GM19452 (cell line): ENCODE results near the gene CUEDC1.
A peak's percentile ranks its signal among the peaks of the same experiment; 100 is the strongest.
"Not testable (repeated sequence)": the region's sequence is repeated elsewhere in the genome, so short reads cannot be mapped to it uniquely, and the experiment has no call there.

Experiments used
- ATAC-seq: cut with Tn5 transposase; IDR thresholded peaks from one replicate; pipeline ENCODE4 v1.9.1; 2021; ENCODE audit not compliant: unreplicated experiment

The CUEDC1 gene

GRCh38 chr17:57962279-57963148, 7.3 kb upstream of the CUEDC1 start:
- no peak for ATAC-seq

DNA sequence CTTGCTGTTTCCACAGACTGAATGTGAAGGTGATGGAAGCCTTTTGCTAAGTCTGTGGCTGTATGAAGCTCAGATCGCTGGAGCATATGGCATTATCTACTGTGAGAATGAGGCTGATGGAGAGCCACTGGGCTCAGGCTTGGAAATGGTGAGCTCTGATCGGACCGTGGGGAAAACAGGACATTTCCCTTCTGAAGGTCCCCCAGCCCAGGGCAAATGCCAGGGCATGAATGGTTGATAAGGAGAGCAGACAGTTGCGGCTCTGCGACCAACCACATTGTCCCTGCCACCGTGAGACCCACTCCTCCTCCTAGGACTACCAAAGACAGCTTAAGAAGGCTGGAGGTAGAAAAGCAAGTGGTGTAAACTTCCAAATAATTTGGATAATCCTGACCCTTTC, 4.7 kb upstream of the CUEDC1 start:
- no peak for ATAC-seq

- ATAC-seq, result not testable (repeated sequence)
These were observed 3.2 kb upstream of the CUEDC1 start for GRCh38 chr17:57958391-57958790.

DNA sequence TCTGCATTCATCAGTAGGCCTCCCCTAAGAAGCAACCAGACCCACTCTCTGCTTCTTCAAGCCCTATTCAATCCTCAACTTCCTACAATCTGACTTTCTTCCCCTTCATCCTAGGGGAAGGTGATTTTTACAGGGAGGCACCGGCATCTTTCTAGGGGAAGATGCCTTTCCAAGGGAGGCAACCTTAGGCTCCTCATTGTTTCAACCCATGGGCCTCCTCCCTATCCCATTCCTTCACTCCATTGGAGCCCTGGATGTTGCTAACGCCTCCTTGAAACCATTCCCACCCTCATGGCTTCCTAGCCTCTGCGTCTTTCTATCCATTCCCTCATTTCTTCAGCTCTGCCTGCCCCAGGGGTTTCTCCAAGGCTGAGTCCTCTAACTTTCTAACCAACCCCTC, 2.7 kb upstream of the CUEDC1 start:
- ATAC-seq, result no peak

GRCh38 chr17:57957120-57957850, 2.1 kb upstream of the CUEDC1 start:
- ATAC-seq, result no peak

DNA sequence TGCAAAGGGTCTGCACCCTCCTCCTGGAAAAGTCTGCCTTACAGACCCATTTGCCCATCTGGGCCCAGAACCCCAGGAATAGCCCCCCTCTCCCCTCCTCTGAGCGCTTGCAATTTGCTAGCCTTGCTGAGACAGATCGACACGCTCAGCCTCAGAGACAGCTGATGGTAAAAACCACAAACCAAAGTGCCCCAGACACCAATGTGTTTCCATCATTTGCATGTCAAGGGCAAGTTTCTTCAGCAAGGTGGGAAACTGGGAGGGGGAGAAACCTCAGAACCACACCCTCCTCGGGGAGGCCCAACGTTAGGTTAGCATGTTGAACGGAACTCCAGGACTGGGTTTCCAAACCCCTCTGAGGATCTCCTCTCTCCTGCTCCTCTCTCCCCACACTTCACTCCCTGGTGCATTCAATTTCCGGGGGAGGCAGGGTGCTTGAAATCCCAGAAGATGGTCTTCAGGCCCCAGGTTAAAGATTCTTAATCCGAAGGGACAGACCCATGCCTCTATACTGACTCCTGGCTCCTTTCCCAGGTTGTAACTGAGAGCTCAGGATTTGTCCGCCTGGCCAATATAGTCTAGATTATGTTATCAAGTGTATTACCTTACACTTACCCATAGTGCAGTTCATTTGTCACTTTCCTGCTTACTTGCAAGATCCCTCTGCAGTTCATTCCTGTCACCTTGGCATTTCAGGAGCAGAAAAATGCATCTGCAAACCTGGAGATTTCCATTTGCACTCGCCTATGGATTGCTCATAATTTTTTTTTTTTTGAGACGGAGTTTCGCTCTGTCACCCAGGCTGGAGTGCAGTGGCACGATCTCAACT, 1.3 kb upstream of the CUEDC1 start:
- ATAC-seq, result peak; percentile 68

- ATAC-seq, result no peak
These were observed 622 bp downstream of the CUEDC1 start for GRCh38 chr17:57954397-57955182.

- no peak for ATAC-seq
These were observed 1.4 kb downstream of the CUEDC1 start for GRCh38 chr17:57953705-57954396.

GRCh38 chr17:57953219-57953618, 2.0 kb downstream of the CUEDC1 start:
- no peak for ATAC-seq

GRCh38 chr17:57949649-57950048, 5.6 kb downstream of the CUEDC1 start:
- no peak for ATAC-seq

DNA sequence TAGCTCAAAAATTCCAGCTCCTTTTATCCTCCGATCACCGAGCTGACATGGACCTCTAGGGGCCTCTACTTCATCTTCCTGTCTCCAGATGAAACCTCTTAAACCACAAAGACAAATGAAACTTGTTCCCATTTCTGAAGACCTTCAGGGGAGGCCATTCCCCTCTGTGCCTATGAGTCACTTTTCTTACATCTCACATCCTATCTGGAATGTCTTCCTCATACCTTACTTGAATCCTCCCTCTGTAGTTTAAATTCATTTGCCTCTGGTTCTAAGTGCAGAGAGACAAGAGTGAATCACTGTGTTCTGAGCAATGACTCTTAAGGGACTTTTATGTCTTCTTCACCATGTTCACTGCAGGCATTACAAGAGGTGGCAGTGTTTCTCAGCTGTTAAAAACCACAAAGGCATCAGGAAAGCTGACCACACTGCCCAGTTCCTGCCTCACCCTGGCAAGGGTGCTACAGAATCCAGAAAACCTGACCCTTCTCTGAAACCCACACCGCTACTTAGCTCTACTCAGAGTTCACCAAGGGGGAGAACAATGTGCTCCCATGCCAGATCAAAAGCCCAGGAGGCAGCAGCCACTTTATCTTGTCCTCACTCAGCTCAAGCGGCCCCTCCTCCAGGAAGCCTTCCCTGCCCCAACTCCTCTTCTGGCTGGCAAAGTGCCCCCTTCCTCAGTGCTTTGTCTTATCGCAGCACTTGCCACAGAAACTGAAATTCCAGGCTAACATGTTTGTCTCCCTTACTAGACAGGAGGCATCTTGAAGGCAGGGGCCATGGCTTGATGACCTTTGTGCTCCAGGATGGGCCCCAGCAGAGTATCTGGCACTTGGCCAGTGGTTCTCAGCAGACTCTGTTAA, 6.4 kb downstream of the CUEDC1 start:
- ATAC-seq, result no peak

DNA sequence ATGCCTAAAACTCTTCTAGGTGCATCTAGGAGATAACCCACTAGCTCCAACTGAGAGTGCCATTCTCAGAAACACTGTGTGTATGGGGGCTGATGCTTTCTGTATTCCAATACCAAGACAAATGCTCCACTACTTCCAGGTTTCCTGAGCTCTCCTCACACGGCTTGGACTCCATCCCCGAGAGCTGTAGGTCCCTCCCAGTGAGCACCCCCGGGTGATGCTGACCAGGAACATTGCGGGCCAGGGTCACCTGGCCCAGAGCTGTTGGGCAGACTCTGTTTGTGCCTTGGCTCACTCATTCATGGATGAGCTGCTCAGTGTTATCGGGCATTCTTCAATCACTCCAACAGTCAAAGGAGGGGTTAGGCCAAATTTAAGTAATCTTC, 7.0 kb downstream of the CUEDC1 start:
- ATAC-seq, result no peak

GRCh38 chr17:57947369-57947768, 7.8 kb downstream of the CUEDC1 start:
- ATAC-seq, result no peak

- peak; percentile 89 for ATAC-seq
These were observed 8.3 kb downstream of the CUEDC1 start for GRCh38 chr17:57946798-57947358.

- ATAC-seq, result no peak
These were observed 9.0 kb downstream of the CUEDC1 start for GRCh38 chr17:57945996-57946797.

DNA sequence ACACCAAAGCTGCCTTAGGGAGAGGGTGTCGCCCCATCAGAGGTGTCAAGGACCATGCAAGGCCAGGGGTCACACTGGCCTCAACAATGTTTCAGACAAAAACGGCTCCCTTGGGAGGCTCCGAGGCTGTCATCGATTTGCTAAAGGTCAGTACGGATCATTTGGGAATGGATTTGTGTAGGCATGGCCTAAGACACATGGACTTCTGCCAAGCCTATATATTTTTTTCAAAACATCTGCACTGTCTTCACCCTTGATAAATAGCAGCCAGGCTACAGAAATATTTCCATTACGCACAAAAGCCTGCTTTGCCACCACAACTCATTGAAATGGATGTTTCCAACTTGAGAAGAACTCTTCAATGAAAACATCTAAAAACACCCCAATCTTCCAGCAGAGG, 10.3 kb downstream of the CUEDC1 start:
- ATAC-seq, result no peak

DNA sequence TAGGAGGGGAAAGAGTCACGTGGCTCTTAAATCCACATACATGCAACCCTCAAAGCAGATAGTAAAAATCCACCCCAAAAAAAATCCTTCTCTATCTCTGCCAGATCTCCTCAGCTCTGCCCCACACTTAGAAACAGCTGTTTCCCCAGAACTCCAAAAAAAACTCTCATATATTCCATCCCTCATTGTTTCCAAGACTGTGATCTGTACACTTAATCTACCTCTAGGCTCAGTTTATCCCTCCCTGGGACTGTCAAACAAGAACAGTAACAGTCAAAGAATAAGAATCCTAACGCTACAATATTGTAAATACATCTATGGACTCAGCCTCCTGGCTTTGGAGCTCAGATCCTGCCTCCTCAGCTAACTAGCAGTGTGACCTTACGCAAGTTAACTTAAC, 11.6 kb downstream of the CUEDC1 start:
- no peak for ATAC-seq

- ATAC-seq, result no peak
These were observed 12.1 kb downstream of the CUEDC1 start for GRCh38 chr17:57943140-57943539.
